Measurements from ENCODE around the gene SYPL2. TPM values are rescaled to one million over a fixed set of nuclear protein-coding genes. Genes with fewer than 3 reads are reported as not detected.

SYPL2 gene
- total RNA-seq, 2 experiments from 2014 or later: not detected

DNA sequence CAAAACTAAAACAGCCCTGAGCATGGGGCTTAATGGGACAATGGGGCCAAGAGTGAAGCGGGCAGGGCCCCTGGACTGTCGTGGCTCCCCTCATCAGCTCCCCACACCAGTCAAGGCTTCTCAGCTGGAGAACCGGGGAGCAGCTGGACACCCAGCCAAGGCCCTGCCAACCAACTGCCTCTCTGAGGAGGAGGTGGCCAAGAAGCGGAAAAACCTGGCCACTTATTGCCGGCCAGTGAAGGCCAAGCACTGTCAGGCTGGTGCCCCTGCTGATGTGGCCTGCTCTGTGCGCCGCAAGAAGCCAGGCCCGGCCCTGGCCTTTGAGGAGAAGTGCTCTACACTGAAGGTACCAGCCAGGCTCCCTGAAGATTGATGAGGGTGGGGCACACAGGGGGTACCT is 25.0 kb downstream of the SYPL2 start:
- no peak for ATAC-seq
- ChIA-PET POLR2A (interaction anchor here (1.1 to 2.5 kb wide), 2 partner anchors 40 to 66 kb away, joined by 5 to 8 read pairs; no protein-coding TSS in a partner anchor), CTCF (interaction anchor here (0.7 to 33.2 kb wide), 14 partner anchors 7 to 396 kb away, joined by 3 to 1507 read pairs (median 4); partner anchors contain the start of genes AMIGO1, ATXN7L2, GNAI3 and GPR61)
- no peak overlapping the region for H3K27ac Mint-ChIP-seq
- peaks cover 24% of the 10 kb centered on the region for H3K36me3 Mint-ChIP-seq (ENCODE audit: low read depth)
- no peak overlapping the region for H3K4me3 Mint-ChIP-seq
- H3K4me1 Mint-ChIP-seq (ENCODE audit: low read depth): peaks cover 48% of the 10 kb centered on the region
- no peaks in the 10 kb centered on the region for H3K27me3 Mint-ChIP-seq (ENCODE audit: low read depth)
- H3K9me3 Mint-ChIP-seq (ENCODE audit: insufficient read depth): no peaks in the 10 kb centered on the region
- no peak for DNase-seq

DNA sequence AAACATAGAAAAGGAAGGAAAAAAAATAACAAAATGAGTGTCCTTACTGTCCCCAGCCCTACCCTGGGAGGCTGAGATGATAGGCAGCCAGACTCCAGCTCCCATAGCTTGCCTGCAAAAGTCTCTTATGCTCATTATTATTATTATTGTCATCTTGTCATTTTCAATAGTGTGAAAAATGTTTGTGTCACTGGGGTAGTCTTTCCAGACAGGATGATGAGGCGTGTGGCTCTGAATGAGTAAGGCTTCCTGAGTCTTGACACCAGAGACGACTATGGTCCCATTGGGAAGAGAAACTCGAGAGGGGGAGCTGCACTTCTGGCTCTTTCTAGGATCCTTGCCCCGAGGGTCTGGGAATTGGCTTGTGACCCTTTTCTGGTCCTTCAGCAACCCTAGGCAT is 26.4 kb downstream of the SYPL2 start:
- Mint-ChIP-seq H3K4me1 (ENCODE audit: low read depth) (peaks cover 49% of the 10 kb centered on the region), H3K9me3 (ENCODE audit: insufficient read depth) (no peaks in the 10 kb centered on the region), H3K36me3 (ENCODE audit: low read depth) (peaks cover 28% of the 10 kb centered on the region), H3K4me3 (no peak overlapping the region), H3K27me3 (ENCODE audit: low read depth) (no peaks in the 10 kb centered on the region), H3K27ac (no peak overlapping the region)
- ChIA-PET CTCF (interaction anchor here (0.8 to 33.2 kb wide), 11 partner anchors 9 to 216 kb away, joined by 3 to 1507 read pairs (median 5); partner anchors contain the start of genes AMIGO1, ATXN7L2, GPR61 and PSRC1), POLR2A (interaction anchor here (0.7 to 6.7 kb wide), 4 partner anchors 9 to 56 kb away, joined by 3 to 66 read pairs (median 8); partner anchors contain the start of genes ATXN7L2 and GNAI3)
- ATAC-seq (no peak), DNase-seq (no peak)

DNA sequence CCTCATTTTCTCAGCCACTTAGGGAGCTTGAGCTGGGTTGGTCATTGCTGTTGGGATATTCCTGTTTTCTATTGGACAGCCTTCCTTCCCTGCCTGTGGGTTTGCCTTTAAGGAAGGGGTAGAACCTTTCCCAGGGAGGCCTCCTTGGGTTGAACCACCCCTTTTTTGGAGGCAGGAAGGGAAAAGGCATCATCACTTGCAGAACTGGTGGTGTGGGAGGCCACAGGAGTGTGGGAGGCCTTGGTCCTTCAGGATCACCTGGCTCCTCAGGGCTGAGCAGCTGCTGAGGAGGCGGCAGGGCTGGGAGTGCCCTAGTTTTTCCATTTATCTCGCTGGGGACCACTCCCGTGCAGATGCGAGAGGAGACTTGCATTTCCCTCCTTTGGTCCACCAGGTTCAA is 26.9 kb downstream of the SYPL2 start:
- H3K27ac Mint-ChIP-seq: no peak overlapping the region
- ChIA-PET CTCF (interaction anchor here (1.4 to 33.2 kb wide), 12 partner anchors 9 to 216 kb away, joined by 3 to 1507 read pairs (median 4); partner anchors contain the start of genes AMIGO1, ATXN7L2, GPR61 and PSRC1), POLR2A (interaction anchor here (1.0 to 6.7 kb wide), 4 partner anchors 10 to 55 kb away, joined by 3 to 66 read pairs (median 8); partner anchors contain the start of genes ATXN7L2 and GNAI3)
- ATAC-seq: no peak
- H3K4me3 Mint-ChIP-seq: peak overlapping the region; percentile 97
- H3K27me3 Mint-ChIP-seq (ENCODE audit: low read depth): no peaks in the 10 kb centered on the region
- H3K36me3 Mint-ChIP-seq (ENCODE audit: low read depth): peaks cover 32% of the 10 kb centered on the region
- H3K9me3 Mint-ChIP-seq (ENCODE audit: insufficient read depth): no peaks in the 10 kb centered on the region
- H3K4me1 Mint-ChIP-seq (ENCODE audit: low read depth): peaks cover 51% of the 10 kb centered on the region
- DNase-seq: no peak

DNA sequence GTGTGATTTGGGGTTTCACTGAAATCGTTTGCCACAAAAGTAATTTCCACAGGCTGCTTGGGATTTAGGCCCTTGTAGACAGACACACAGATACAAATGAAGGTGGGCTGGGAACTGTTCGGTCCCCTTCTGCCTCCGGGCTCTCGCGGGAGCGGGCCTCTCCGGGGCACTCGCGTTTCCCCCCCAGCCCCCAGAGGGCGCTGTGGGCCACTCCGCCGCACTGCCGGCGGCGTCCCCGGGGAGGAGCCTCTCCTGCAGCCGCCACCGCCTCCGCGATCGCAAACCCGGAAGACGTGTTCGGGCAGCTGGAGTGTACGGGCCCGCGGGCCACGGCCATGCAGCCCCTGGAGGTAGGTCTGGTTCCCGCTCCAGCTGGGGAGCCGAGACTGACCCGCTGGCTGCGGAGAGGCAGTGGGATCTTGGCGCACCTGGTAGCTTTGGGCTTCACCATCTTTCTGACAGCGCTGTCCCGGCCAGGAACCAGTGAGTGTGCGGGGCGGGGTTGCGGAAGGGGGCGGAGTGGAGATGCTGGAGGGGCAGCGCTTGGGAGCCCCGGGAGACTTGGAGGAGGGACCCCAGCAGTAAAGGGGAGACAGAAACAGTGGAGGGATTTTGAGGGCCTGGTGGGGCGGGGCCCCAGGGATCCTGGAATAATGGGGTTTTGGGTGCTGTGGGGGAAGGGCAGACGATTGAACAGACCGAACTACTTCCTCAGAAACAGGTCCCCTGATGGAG is 27.6 kb downstream of the SYPL2 start, which contains the start of gene CYB561D1:
Gene CYB561D1, plus strand, starts transcription at position 290 of the 735 bp plus-strand sequence. Its CDS starts 46 bp downstream, at position 336.
- DNase-seq (peak; percentile 91), ATAC-seq (peak; percentile 91)
- Mint-ChIP-seq H3K4me3 (peak within 1 kb of the TSS; percentile 97), H3K4me1 (ENCODE audit: low read depth) (peaks cover 56% of the 10 kb centered on the region), H3K9me3 (ENCODE audit: insufficient read depth) (no peaks in the 10 kb centered on the region), H3K36me3 (ENCODE audit: low read depth) (peaks cover 36% of the 10 kb centered on the region), H3K27ac (peak within 1 kb of the TSS; percentile 87), H3K27me3 (ENCODE audit: low read depth) (no peaks in the 10 kb centered on the region)
- POLR2A ChIA-PET: interaction anchor here (0.7 to 6.7 kb wide), 7 partner anchors 9 to 69 kb away, joined by 3 to 66 read pairs (median 4); partner anchors contain the start of genes ATXN7L2, GNAI3 and GPR61
- CTCF ChIA-PET: interaction anchor here (0.7 to 33.2 kb wide), 18 partner anchors 10 to 541 kb away, joined by 3 to 1507 read pairs (median 4); partner anchors contain the start of genes AMIGO1, ATXN7L2, GNAI3 and GPR61

DNA sequence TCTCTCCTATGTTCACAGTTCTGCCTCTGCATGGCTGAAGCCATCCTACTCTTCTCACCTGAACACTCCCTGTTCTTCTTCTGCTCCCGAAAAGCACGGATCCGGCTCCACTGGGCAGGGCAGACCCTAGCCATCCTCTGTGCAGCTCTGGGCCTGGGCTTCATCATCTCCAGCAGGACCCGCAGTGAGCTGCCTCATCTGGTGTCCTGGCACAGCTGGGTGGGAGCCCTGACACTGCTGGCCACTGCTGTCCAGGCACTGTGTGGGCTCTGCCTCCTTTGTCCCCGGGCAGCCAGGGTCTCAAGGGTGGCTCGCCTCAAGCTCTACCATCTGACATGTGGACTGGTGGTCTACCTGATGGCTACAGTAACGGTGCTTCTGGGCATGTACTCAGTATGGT is 29.4 kb downstream of the SYPL2 start:
- DNase-seq (no peak), ATAC-seq (no peak)
- ChIA-PET CTCF (interaction anchor here (1.2 to 33.2 kb wide), 4 partner anchors 2 to 39 kb away, joined by 3 to 1507 read pairs (median 480); partner anchors contain the start of genes AMIGO1, ATXN7L2, CYB561D1 and GPR61), POLR2A (interaction anchor here (1.2 to 6.7 kb wide), 2 partner anchors 11 to 35 kb away, joined by 3 to 66 read pairs; no protein-coding TSS in a partner anchor)
- Mint-ChIP-seq H3K4me3 (peak overlapping the region; percentile 97), H3K4me1 (ENCODE audit: low read depth) (peaks cover 71% of the 10 kb centered on the region), H3K36me3 (ENCODE audit: low read depth) (peaks cover 46% of the 10 kb centered on the region), H3K27ac (no peak overlapping the region), H3K9me3 (ENCODE audit: insufficient read depth) (no peaks in the 10 kb centered on the region), H3K27me3 (ENCODE audit: low read depth) (no peaks in the 10 kb centered on the region)

DNA sequence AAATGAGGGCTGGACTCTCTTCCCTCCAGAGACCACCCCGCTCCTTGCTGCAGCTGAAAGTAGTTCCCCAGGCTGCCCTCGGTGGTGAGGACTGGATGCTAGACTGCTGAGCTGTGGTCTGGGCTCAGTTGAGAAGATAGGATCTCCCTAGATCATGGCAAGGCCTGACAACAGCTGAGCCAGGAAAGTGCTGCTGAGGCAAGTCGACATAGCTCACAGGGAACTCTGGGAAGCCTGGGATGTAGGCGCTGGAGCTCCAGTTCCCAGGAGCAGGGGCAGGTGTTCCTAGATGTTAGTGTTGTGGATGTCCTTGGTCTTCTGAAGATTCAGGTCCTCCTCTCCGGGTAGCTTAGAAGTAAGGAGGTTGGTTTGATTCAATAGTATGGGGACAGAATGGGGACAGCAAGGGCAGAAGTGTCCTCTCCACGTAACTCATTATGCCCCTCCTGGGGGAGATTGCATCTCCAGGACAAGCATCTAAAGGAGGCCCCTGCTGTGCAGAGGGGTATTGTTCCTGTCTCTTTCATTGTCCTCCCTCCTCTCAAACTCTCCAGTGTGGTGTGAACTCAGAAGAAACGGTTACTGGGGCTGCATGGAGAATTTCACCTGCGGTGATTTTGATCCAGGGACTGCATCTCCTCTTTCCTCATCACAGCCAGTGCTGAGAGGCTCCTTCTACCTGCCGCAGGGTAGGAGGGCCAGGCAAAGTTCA is 31.3 kb downstream of the SYPL2 start:
- POLR2A ChIA-PET: interaction anchor here (0.6 to 6.7 kb wide), 3 partner anchors 33 to 422 kb away, joined by 3 to 66 read pairs (median 13); partner anchors contain the start of genes GNAI3 and TAF13

DNA sequence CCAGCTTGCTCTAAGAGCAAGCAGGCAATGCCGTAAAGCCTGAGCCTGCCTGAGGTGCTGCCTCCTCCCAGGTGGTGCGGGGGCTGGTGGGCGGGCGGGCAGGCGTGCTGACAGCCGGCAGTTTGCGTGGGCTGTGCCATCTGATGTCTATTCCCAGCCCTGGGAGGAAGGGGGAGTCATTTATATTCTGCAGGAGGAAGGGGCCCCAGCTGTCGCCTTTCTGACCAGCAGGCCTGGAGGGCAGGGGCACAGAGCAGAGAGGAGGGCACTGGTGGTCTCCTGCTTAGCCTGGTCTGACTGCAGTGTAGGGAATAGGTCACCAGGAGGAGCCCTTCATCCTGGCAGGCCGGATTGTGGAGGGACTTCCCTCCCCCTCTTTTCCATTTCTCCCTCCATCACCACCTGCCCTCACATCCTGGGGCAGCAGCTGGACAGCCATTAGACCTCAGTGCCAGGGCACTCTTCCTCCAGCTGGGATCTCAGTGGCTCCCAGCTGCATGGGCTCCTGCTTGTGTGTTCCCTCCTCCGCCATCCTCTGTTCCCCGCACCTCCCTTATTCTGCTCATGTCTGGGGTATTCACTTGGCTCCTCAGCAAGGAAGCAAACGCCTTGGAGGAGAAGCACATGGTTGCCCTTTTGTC is 31.9 kb downstream of the SYPL2 start:
- peaks cover 56% of the 10 kb centered on the region for H3K36me3 Mint-ChIP-seq (ENCODE audit: low read depth)
- no peak overlapping the region for H3K4me3 Mint-ChIP-seq
- H3K4me1 Mint-ChIP-seq (ENCODE audit: low read depth): peaks cover 91% of the 10 kb centered on the region
- ChIA-PET CTCF (interaction anchor here (1.0 to 33.2 kb wide), 8 partner anchors 4 to 486 kb away, joined by 3 to 1507 read pairs (median 4); partner anchors contain the start of genes AHCYL1, AMIGO1, ATXN7L2 and CYB561D1), POLR2A (interaction anchor here (0.7 to 6.7 kb wide), 3 partner anchors 33 to 243 kb away, joined by 3 to 66 read pairs (median 13); partner anchors contain the start of gene GNAI3)
- DNase-seq (peak; percentile 51), ATAC-seq (no peak)
- H3K27ac Mint-ChIP-seq: peak overlapping the region; percentile 14
- no peaks in the 10 kb centered on the region for H3K9me3 Mint-ChIP-seq (ENCODE audit: insufficient read depth)
- no peaks in the 10 kb centered on the region for H3K27me3 Mint-ChIP-seq (ENCODE audit: low read depth)

More for the DNA sequence above, 31.3 kb downstream of the SYPL2 start:
- Mint-ChIP-seq H3K36me3 (ENCODE audit: low read depth) (peaks cover 51% of the 10 kb centered on the region), H3K27ac (peak overlapping the region; percentile 14), H3K9me3 (ENCODE audit: insufficient read depth) (no peaks in the 10 kb centered on the region), H3K4me3 (no peak overlapping the region), H3K27me3 (ENCODE audit: low read depth) (no peaks in the 10 kb centered on the region), H3K4me1 (ENCODE audit: low read depth) (peaks cover 86% of the 10 kb centered on the region)
- CTCF ChIA-PET: interaction anchor here (0.8 to 33.2 kb wide), 7 partner anchors 4 to 143 kb away, joined by 3 to 1507 read pairs (median 4); partner anchors contain the start of genes AMIGO1, ATXN7L2, CYB561D1 and GNAI3
- DNase-seq (no peak), ATAC-seq (no peak)

DNA sequence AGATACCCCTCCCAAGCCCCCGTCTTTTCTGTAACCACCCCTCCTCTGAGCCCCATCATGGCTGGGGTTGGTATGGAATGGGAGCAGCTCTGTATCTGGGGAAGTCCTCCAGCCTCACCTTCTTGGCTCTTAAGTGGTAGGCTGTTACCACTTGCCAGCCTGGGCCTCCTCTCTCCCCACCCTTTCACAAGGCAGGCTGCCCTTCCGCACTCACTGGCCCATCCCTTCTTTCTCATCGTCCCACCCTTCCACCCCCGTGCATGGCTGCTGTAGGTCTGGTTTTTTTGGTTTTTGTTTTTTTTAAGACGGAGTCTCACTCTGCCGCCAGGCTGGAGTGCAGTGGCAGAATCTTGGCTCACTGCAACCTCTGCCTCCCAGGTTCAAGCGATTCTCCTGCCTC is 32.7 kb downstream of the SYPL2 start:
- CTCF ChIA-PET: interaction anchor here (1.0 to 33.2 kb wide), 7 partner anchors 5 to 486 kb away, joined by 3 to 1507 read pairs (median 5); partner anchors contain the start of genes AHCYL1, AMIGO1, ATXN7L2 and CYB561D1

DNA sequence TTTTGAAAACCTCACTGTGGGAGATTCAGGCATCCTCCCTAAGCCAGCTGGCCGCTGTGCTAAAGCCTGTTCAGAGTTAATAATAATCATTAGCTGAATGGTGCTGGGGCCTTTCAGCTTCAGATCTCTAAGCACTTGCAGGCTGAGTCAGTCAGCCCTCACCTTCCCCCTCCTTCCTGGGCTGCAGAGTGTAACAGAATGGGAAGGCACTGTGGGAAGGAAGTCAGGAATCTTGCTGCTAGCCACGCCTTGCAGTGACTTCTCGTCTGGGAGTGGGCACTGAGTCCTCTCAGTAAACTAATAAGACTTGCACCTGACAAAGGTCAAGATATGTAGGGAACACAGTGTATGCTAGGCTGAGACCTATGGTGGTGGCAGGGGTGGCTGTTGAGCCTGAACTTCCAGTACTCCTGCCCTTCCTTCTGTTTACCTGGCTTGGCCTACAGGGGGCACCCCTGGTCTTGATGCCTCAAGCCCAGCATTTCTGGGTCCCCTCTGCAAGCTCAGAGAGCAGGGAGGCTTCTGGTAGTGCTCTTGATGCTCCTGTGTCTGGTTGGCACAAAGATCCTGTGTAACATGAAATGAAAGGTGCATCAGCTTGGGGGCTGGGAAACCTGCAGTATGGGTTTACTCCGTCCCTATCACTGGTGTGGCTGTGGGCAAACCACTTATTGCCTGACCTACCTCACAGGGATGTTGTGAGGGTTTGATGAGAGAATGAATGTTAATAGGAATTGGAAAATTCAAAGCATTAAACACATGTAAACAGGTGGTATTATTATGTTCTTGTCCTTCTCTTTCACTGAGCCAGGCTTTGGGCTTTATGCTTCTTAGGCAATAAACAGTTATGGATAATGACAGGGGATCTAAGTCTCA is 33.6 kb downstream of the SYPL2 start:
- no peaks in the 10 kb centered on the region for H3K27me3 Mint-ChIP-seq (ENCODE audit: low read depth)
- DNase-seq (peak; percentile 75), ATAC-seq (peak; percentile 35)
- H3K36me3 Mint-ChIP-seq (ENCODE audit: low read depth): peaks cover 57% of the 10 kb centered on the region
- ChIA-PET POLR2A (interaction anchor here (0.6 kb wide), 1 partner anchor 15 kb away, joined by 3 read pairs; no protein-coding TSS in a partner anchor), CTCF (interaction anchor here (0.9 to 33.2 kb wide), 10 partner anchors 6 to 294 kb away, joined by 3 to 1507 read pairs (median 4); partner anchors contain the start of genes AMIGO1, ATXN7L2, CYB561D1 and GNAI3)
- no peaks in the 10 kb centered on the region for H3K9me3 Mint-ChIP-seq (ENCODE audit: insufficient read depth)
- peak overlapping the region; percentile 88 for H3K27ac Mint-ChIP-seq
- peaks cover 90% of the 10 kb centered on the region for H3K4me1 Mint-ChIP-seq (ENCODE audit: low read depth)
- peak overlapping the region; percentile 2 for H3K4me3 Mint-ChIP-seq

More for the DNA sequence above, 32.7 kb downstream of the SYPL2 start:
- DNase-seq (no peak), ATAC-seq (no peak)
- POLR2A ChIA-PET: interaction anchor here (0.7 kb wide), 1 partner anchor 244 kb away, joined by 3 read pairs; no protein-coding TSS in a partner anchor
- H3K27ac Mint-ChIP-seq: peak overlapping the region; percentile 54
- peaks cover 59% of the 10 kb centered on the region for H3K36me3 Mint-ChIP-seq (ENCODE audit: low read depth)
- no peak overlapping the region for H3K4me3 Mint-ChIP-seq
- H3K27me3 Mint-ChIP-seq (ENCODE audit: low read depth): no peaks in the 10 kb centered on the region
- no peaks in the 10 kb centered on the region for H3K9me3 Mint-ChIP-seq (ENCODE audit: insufficient read depth)
- peaks cover 91% of the 10 kb centered on the region for H3K4me1 Mint-ChIP-seq (ENCODE audit: low read depth)

Data from activated CD8-positive, alpha-beta T cell treated with anti-CD3 and anti-CD28 coated beads, Interleukin-2, amount 10 ng/mL, durations not matched to agents 7 days and 5 days (primary cell).